CD14-positive monocyte (primary cell): ENCODE data around the gene ZNF816. TPM values are rescaled to one million over a fixed set of nuclear protein-coding genes. Genes with fewer than 3 reads are reported as not detected.

Source experiments
- DNase-seq, 3 donors: peaks; one replicate each; pipeline ENCODE4 v3.0.0-alpha.2; 2011 to 2022
- H2AFZ ChIP-seq: 2 replicates; pipeline ENCODE4 v1.6.0; 2012; ENCODE audit warnings: mild to moderate bottlenecking, low read depth, low read length, inconsistent platforms; ENCODE audit not compliant: insufficient read depth, poor library complexity, severe bottlenecking
- H3K27ac ChIP-seq, 2 donors: 1 replicate in 1 of 2; 2 replicates in 1 of 2; pipeline ENCODE4 v1.5.1; 2012 to 2013; ENCODE audit warnings: low read length in 2 of 2, control low read depth in 1 of 2, inconsistent platforms in 1 of 2, low read depth in 1 of 2, mild to moderate bottlenecking in 1 of 2
- H3K27me3 ChIP-seq, 2 donors: one replicate each; pipeline versions ENCODE4 v1.6.0 to v1.6.1; 2011 to 2013; ENCODE audit warnings: low read length in 2 of 2; ENCODE audit not compliant: control insufficient read depth in 2 of 2, insufficient read depth in 2 of 2
- H3K36me3 ChIP-seq, 2 donors: replicated peaks in 1 of 2; 1 replicate in 1 of 2; 2 replicates in 1 of 2; pipeline versions ENCODE4 v1.5.1 to v1.6.1; 2012 to 2013; ENCODE audit warnings: low read length in 2 of 2, control low read depth in 1 of 2, inconsistent platforms in 1 of 2, mild to moderate bottlenecking in 1 of 2; ENCODE audit not compliant: insufficient read depth in 2 of 2, control insufficient read depth in 1 of 2
- H3K4me1 ChIP-seq, 2 donors: 1 replicate in 1 of 2; 2 replicates in 1 of 2; pipeline versions ENCODE4 v1.5.1 to v1.6.1; 2012 to 2013; ENCODE audit warnings: low read length in 2 of 2, control low read depth in 1 of 2, inconsistent platforms in 1 of 2, mild to moderate bottlenecking in 1 of 2, moderate library complexity in 1 of 2; ENCODE audit not compliant: insufficient read depth in 2 of 2, control insufficient read depth in 1 of 2
- H3K4me2 ChIP-seq: replicated peaks from 2 replicates; pipeline ENCODE3; 2012; ENCODE audit warnings: low read length, moderate library complexity, mild to moderate bottlenecking; ENCODE audit not compliant: poor library complexity, severe bottlenecking; ENCODE audit errors: extremely low read depth
- H3K4me3 ChIP-seq, 3 experiments: fragments of 200-600 bp in 1 of 3; sonication (generic) in 1 of 3; replicated peaks in 1 of 3; 1 replicate in 2 of 3; 2 replicates in 1 of 3; pipeline ENCODE4 v1.5.1; 2011 to 2013; ENCODE audit warnings: low read length in 3 of 3, mild to moderate bottlenecking in 3 of 3, control low read depth in 2 of 3, low read depth in 2 of 3, inconsistent platforms in 1 of 3, moderate library complexity in 1 of 3
- H3K79me2 ChIP-seq: 2 replicates; pipeline ENCODE4 v1.6.0; 2012; ENCODE audit warnings: mild to moderate bottlenecking, control low read depth, inconsistent platforms, low read length, moderate library complexity; ENCODE audit not compliant: insufficient read depth
- H3K9ac ChIP-seq: 2 replicates; pipeline ENCODE4 v1.6.0; 2017; ENCODE audit warnings: low read length, mild to moderate bottlenecking; ENCODE audit not compliant: insufficient read depth, poor library complexity, severe bottlenecking
- H3K9me3 ChIP-seq, 2 donors: replicated peaks in 1 of 2; 1 replicate in 1 of 2; 2 replicates in 1 of 2; pipeline versions ENCODE4 v1.5.1 to v1.6.1; 2012 to 2013; ENCODE audit warnings: low read length in 2 of 2, control low read depth in 1 of 2; ENCODE audit not compliant: control insufficient read depth in 1 of 2, insufficient read depth in 1 of 2
- H4K20me1 ChIP-seq: 2 replicates; pipeline ENCODE4 v1.6.0; 2012; ENCODE audit warnings: mild to moderate bottlenecking, low read length, control low read depth, moderate library complexity; ENCODE audit not compliant: insufficient read depth
- H3K27ac Mint-ChIP-seq, 7 donors: one replicate each; pipeline ENCODE4 v1.8.0; 2020; ENCODE audit warnings: mild to moderate bottlenecking in 7 of 7, mixed read lengths in 7 of 7, moderate library complexity in 6 of 7, inconsistent platforms in 2 of 7
- H3K27me3 Mint-ChIP-seq, 3 donors: one replicate each; pipeline ENCODE4 v1.8.0; 2021 to 2022; ENCODE audit warnings: low read depth in 3 of 3, mild to moderate bottlenecking in 3 of 3, mixed read lengths in 3 of 3, moderate library complexity in 3 of 3, inconsistent platforms in 1 of 3
- H3K36me3 Mint-ChIP-seq, 2 donors: one replicate each; pipeline ENCODE4 v1.8.0; 2020; ENCODE audit warnings: mixed read lengths in 2 of 2, inconsistent platforms in 1 of 2, mild to moderate bottlenecking in 1 of 2
- H3K4me1 Mint-ChIP-seq: one replicate; pipeline ENCODE4 v1.8.0; 2020; ENCODE audit warnings: mild to moderate bottlenecking, mixed read lengths
- H3K4me3 Mint-ChIP-seq, 2 donors: one replicate each; pipeline ENCODE4 v1.8.0; 2020; ENCODE audit warnings: mild to moderate bottlenecking in 2 of 2, mixed read lengths in 2 of 2, moderate library complexity in 1 of 2
- H3K9me3 Mint-ChIP-seq, 7 donors: one replicate each; pipeline ENCODE4 v1.8.0; 2020 to 2022; ENCODE audit warnings: mixed read lengths in 7 of 7, mild to moderate bottlenecking in 6 of 7, moderate library complexity in 6 of 7, inconsistent platforms in 2 of 7
- CTCF ChIP-seq: fragments of 200-600 bp; IDR thresholded peaks from one replicate; pipeline ENCODE4 v1.8.0; 2022; ENCODE audit warnings: antibody characterized with exemption, mild to moderate bottlenecking
- WGBS: methylation state at CpG from one replicate; pipeline ENCODE4 v1.1.5; 2013; ENCODE audit warnings: missing lambda C conversion rate; ENCODE audit not compliant: insufficient coverage; 5-methylcytosine and 5-hydroxymethylcytosine counted together
- intact Hi-C, 2 donors: fragments of 100-400 bp; cut with micrococcal nuclease; formaldehyde crosslinking; loops; one replicate each; pipeline versions ENCODE4 v1.15.0 to v1.15.1; 2023
- polyA plus RNA-seq, 3 donors: library from polyadenylated mRNA; depleted of rRNA in 1 of 3; unstranded in 2 of 3; stranded (reverse) in 1 of 3; fragments of 300-500 nt in 2 of 3; fragments of >200 nt in 1 of 3; fragmentation: Illumina TruSeq in 2 of 3; gene quantifications; 1 replicate in 2 of 3; 2 replicates in 1 of 3; pipeline ENCODE4 v1.2.3, GENCODE V29; 2012 to 2021

Gene ZNF816
- polyA plus RNA-seq, 3 donors: 1.4 to 4.3 (median 2.0) TPM

GRCh38 chr19:52992109-52993004, 29.7 kb upstream of the ZNF816 start:
- peaks cover 41 to 93% (median 87%) of the 10 kb centered on the region in 7 donors for H3K9me3 Mint-ChIP-seq
- H3K4me1 ChIP-seq: peaks cover 21 to 42% of the 10 kb centered on the region in 2 donors
- peaks cover 12 to 14% of the 10 kb centered on the region in 2 donors for H3K36me3 Mint-ChIP-seq
- DNase-seq: no peak
- H3K79me2 ChIP-seq: peaks cover 5% of the 10 kb centered on the region
- no peaks in the 10 kb centered on the region for H4K20me1 ChIP-seq
- H3K4me1 Mint-ChIP-seq: peaks cover 38% of the 10 kb centered on the region
- no peak for TF ChIP-seq CTCF
- H3K4me2 ChIP-seq: peak overlapping the region; percentile 91
- peaks cover 52 to 77% of the 10 kb centered on the region in 2 donors for H3K9me3 ChIP-seq
- no peak overlapping the region for H3K27ac ChIP-seq
- peak overlapping the region; percentile 83 to 87 for H3K4me3 Mint-ChIP-seq
- H2AFZ ChIP-seq: peak overlapping the region; percentile 75
- 24% methylated on average over 23 of the region's 26 CpGs for WGBS
- H3K27me3 Mint-ChIP-seq: peaks cover 6 to 16% (median 7%) of the 10 kb centered on the region in 3 donors
- no peak overlapping the region for H3K27ac Mint-ChIP-seq
- H3K36me3 ChIP-seq: peaks cover 0 to 23% of the 10 kb centered on the region in 2 donors
- peak overlapping the region; percentile 32 to 78 (median 37) for H3K4me3 ChIP-seq
- peaks cover 0 to 8% of the 10 kb centered on the region in 2 donors for H3K27me3 ChIP-seq
- intact Hi-C loops: loop anchor here in 1 of 2 donors (10.0 kb wide), 1 partner anchor 202 kb away; the partner anchor contains the start of gene ZNF665
- peak overlapping the region; percentile 43 for H3K9ac ChIP-seq

DNA sequence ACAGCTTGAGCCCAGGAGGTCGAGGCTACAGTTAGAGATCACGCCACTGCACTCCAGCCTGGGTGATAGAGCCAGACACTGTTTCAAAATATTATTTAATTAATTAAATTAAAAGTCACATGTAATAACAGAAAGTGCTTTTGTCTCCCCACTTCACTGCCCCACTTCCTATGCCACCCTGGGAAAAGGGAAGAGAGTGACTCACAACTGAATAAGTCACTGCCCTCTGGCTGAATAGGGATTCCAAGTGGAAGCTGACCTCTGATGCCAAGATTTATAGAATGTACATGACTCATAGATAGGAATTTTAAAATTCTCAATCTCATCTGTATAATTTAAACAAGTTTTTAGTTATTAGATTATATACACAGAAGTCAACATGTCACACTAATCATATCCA, 28.8 kb upstream of the ZNF816 start:
- Histone ChIP-seq H4K20me1 (no peaks in the 10 kb centered on the region), H3K27ac (peak overlapping the region in 1 of 2 donors; percentile 62), H3K79me2 (peaks cover 5% of the 10 kb centered on the region), H3K9me3 (peaks cover 52 to 75% of the 10 kb centered on the region in 2 donors), H3K27me3 (peaks cover 0 to 8% of the 10 kb centered on the region in 2 donors), H2AFZ (no peak overlapping the region), H3K4me2 (peak overlapping the region; percentile 91), H3K9ac (no peak overlapping the region), H3K4me3 (peak overlapping the region in 2 of 3 experiments; percentile 46 to 78), H3K4me1 (peaks cover 21 to 42% of the 10 kb centered on the region in 2 donors), H3K36me3 (peaks cover 0 to 32% of the 10 kb centered on the region in 2 donors)
- peaks cover 39 to 91% (median 85%) of the 10 kb centered on the region in 7 donors for H3K9me3 Mint-ChIP-seq
- peaks cover 38% of the 10 kb centered on the region for H3K4me1 Mint-ChIP-seq
- H3K27ac Mint-ChIP-seq: peak overlapping the region in 1 of 7 donors; percentile 79
- peak; percentile 5 to 26 (median 11) for DNase-seq
- peaks cover 19 to 21% of the 10 kb centered on the region in 2 donors for H3K36me3 Mint-ChIP-seq
- intact Hi-C loops: loop anchor here in 1 of 2 donors (10.0 kb wide), 1 partner anchor 203 kb away; the partner anchor contains the start of gene ZNF665
- H3K27me3 Mint-ChIP-seq: peaks cover 6 to 13% (median 7%) of the 10 kb centered on the region in 3 donors
- no peak for TF ChIP-seq CTCF
- peak overlapping the region in 1 of 2 donors; percentile 64 for H3K4me3 Mint-ChIP-seq
- no CpG with 5 or more reads among the region's 2 CpGs for WGBS
